Hematopoietic multipotent progenitor cell (in vitro differentiated cells): ENCODE measurements around the gene RPH3AL. TPM values are rescaled to one million over a fixed set of nuclear protein-coding genes. Genes with fewer than 3 reads are reported as not detected.

Source experiments
- DNase-seq, 3 donors: peaks; one replicate each; pipeline ENCODE4 v3.0.0-alpha.2; 2011 to 2015; ENCODE audit warnings: low read depth in 2 of 3, low spot score in 2 of 3
- total RNA-seq: library from RNA; depleted of rRNA; stranded (reverse); fragments of >200 nt; gene quantifications from one replicate; pipeline ENCODE4 v1.2.3, GENCODE V29; 2012

Gene RPH3AL
- total RNA-seq, 1 donor: 14.3 TPM

DNA sequence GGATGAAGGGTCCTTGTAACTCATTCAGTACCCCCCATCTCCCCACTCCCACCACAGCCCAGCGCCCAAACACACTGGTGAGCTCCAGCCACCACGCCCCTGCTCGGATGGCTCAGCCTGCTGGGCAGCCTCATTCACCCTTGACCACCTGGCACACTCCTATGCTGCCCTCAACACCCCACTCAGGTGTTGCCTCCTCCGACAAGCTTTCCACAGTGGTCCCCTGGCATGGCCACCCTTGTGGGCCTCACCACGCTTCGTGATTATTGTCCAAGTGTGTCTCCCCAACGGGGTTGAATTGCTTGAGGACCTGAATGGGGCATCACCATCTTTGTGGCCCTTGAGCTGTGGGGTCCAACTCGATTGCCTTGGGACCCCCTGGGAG, 159.2 kb downstream of the RPH3AL start:
- no peak for DNase-seq

- DNase-seq: peak in 1 of 3 donors; percentile 19
Observed at GRCh38 chr17:192666-193425, 159.8 kb downstream of the RPH3AL start.

DNA sequence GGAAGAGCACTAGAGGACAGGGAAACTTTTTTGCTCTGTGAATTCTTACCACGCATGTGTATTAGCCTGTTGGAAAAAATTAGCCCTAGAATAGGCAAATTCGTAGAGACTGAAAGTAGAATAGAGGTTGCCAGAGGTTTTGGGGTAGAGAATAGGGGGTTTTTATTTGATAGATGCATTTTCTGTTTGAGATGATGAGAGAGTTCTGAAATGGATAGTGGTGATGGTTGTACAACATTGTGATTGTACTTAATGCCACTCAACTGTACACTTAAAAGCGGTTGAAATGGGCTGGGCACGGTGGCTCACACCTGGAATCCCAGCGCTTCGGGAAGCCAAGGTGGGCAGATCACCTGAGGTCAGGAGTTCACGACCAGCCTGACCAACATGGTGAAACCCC, 163.2 kb downstream of the RPH3AL start:
- DNase-seq: no peak

DNA sequence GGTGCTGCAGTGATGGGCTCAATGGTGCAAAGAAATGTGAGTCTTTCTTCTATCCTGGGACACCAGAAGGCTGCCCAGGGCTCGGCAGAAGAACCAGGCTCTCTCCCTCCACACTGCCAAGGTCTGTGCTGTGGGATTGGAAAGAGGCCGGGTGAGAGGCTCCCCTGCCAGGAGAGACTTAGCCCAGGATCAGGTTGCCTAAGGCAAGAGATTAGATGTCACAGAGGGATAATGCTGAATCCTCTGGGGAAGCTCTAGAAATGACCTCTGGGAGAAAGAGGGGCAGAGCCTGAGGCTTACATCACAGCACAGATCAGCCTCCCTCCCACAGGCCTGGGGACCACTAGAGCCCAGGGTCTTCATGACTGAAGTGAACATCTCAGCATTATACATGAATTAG, 165.5 kb downstream of the RPH3AL start:
- no peak for DNase-seq

GRCh38 chr17:185445-186138, 167.0 kb downstream of the RPH3AL start:
- peak in 1 of 3 donors; percentile 67 for DNase-seq

DNA sequence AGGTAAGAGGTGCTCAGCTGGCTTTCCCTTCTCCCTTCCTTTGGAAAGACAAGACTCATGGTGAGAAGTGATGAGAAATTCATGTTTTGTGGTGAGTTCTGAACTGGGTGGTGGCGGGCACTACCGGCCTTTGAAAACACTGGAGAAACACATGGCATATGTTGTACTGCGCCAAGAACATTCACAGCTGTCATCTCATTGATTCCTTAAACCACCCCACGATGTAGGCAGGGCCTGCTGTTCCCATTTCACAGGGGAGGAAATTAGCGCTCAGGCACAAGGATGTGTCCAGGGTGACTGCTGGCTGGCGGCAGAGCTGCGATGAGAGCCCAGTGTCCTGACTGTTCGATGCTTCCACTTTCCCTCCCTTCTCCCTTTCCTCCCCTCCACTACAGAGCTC, 169.6 kb downstream of the RPH3AL start:
- no peak for DNase-seq

DNA sequence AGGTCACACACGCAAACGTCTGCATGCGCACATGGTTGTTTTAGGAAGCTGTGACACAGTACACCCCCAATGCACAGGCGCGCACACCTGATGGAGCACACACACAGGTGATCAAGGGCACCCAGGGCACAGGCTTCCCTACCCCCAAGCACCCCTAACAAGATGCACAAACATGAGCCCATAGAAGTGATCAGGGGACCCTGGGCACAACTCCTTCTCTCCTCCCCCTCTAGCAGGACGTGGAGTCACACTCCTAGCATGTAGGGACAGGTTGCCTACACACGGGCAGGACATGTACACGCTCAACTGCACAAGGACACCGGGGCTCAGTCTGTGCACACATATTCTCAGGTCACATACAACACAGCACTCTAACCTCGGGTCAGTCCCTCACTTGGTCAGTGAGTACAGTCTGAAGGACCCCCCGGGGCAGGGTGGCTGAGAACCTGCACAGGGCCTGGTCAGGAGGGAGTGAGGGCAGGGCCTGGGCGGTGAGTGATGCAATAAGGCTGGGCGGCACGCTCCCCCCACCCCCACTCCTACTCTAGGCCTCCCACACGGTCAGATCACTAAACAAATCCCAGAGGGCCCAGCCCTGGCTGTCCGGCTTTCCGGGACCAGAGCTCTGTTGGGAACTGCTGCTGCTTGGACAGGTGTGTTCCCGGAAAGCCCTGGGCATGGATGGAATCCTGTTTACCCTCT, 170.4 kb downstream of the RPH3AL start:
- DNase-seq: no peak

- peak in 2 of 3 donors; percentile 46 to 50 for DNase-seq
Observed at GRCh38 chr17:181245-182049, 171.2 kb downstream of the RPH3AL start, which contains the start of gene DOC2B. Gene DOC2B (minus strand): TSS chr17:181650. CDS start chr17:181479, 171 bp downstream.

GRCh38 chr17:180381-181244, 172.0 kb downstream of the RPH3AL start:
- no peak for DNase-seq

DNA sequence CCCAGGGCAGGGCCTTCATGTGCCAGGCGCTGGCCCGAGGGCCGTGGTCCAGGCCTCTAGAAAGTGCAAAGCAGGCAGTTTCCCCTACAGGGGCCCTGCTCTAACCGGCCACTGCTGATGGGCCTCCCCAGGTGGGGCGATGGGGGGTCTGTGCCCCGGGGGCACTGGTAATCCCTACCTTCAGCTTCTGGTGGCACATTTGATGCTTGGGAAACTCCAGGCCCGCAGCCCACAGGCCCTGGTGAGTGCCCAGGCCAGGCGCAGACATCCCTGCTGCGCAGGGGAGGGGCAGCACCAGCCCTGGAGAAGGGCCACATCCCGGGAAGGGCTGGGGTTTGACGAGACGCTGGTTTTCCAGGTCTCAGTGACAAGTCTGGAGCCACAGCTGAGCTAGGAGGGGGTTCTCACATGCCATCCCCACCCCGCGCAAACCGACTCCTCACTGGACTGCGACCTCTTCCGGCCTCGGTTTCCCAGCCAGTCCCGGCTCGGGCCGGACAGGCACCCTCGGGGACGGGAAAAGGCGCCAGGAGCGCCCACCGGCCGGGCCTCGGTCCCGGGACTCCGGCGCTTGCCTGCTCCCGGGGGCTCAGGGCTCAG, 172.7 kb downstream of the RPH3AL start:
- DNase-seq: no peak

DNA sequence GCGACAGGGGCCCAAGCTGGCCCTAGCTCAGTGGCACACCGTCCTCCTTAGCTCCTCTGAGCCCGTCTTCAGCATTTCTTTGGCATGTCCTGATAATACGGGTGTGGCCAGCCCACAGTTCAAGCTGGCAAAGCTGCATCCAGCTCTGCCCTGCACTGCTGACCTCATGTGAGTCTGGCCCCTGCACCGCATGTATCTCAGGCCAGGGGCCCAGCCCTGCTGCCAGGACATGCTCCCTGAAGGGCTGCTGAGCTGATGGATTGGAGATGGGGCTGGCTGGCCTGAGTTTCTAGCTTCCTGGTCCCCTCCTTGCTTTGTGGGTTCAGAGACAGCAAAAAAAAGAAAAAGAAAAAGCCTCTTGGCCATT, 173.6 kb downstream of the RPH3AL start:
- DNase-seq: no peak

- DNase-seq: no peak
Observed at GRCh38 chr17:178292-179065, 174.1 kb downstream of the RPH3AL start.

DNA sequence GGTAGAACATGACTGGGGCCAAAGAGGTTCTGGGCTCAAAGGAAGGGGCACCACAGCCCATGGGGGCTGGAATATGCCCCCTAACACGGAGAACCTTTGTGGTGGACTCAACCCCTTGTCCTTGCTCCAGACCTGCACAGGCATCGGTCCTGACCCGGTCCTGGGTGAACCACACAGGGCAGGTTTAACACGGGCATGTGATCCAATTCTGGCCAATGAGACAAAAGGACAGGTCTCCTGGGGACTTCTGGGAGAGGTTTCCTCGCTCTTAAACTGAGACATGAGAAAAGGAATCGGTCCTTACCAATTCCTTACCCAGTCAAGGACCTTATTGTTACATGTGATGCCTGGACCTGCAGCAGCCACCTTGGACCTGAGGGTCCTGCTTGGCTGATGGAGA, 174.8 kb downstream of the RPH3AL start:
- no peak for DNase-seq

DNA sequence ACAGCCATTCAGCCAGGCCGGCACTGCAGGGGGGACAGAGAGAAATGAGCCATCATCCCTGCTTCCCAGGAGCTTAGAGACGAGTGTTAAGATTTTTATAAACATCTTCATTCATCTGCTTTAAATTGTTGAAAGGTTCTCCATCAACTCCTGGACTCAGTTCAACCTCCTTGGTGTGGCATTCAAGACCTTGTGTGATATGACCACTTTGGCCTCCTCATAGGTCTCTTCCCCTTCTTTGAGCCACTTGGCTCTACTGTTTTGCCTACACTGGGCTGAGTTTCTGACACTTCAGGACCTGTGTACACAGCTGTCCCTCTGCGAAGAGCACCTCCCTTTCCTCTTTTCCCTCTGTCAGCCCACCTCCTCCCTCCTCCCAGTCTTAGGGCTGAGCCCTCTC, 175.5 kb downstream of the RPH3AL start:
- DNase-seq: no peak

DNA sequence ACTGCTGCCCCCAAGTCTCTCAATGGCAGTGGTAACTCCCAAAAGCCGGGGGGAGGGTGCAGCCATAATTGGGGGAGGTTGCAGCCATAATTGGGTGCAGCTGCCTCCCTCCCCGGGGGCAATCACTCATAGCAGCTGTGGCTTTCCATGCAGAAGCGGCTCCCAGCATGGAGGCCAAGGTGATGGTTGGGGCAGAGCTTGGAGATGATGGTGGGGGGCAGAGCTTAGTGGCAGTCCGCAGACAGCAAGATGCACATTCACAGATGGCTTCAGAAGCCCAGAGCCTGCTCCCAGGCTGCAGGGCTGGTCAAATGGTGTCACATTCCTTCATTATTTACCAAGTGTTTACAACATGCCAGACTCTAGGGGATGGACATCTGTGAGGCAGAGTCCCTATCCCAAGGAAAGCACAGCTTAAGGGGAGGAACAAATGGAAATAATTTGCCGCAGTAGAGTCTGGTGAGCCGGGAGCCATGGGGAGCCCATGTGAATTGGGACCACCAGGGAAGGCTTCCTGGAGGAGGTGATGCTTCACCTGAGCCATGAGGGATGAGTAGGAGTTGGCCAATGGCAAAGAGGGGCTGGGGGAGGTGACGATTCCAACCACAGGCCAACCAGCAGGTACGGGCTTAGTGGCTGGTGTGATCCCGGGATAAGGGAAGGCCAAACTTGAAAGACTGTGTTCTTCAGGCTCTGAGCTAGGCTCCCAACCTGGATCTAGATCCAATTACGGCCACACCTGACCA, 179.3 kb downstream of the RPH3AL start:
- DNase-seq: no peak

- DNase-seq: no peak
Observed at GRCh38 chr17:172401-172800, 180.2 kb downstream of the RPH3AL start.

GRCh38 chr17:171871-172270, 180.7 kb downstream of the RPH3AL start:
- DNase-seq: no peak

DNA sequence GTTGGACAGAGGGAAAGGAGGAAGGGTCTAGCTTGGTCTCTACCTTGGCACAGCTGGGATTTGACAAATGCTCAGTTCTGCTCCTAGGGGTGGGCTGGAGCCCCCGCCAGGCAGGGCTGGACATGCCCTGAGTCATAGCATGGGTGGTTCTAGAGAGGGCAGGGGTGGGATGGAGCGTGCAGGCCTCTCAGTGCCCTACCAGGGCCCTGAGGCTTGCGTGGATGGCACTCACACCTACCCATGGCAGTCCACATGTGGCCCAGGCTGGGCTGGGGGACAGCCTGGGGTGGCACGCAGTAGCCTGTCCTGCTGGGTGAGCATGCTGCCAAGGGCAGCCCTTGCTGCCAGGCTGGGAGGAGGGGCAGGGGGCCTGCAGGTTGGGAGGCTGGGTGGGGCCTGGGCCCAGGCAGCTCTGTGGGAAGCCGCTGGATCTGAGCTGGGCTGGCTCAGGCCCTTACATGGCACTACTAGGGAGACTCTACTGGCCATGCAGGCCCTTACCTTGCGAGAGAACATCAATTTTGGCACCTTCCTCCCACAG, 182.4 kb downstream of the RPH3AL start:
- DNase-seq: no peak
